Middle frontal gyrus (tissue), 1 donor: ENCODE results near the gene GIT2.
"Not testable (repeated sequence)": the region's sequence is repeated elsewhere in the genome, so short reads cannot be mapped to it uniquely, and the experiment has no call there.

ENCODE experiments used
- DNase-seq: peaks from one replicate; pipeline ENCODE4 v3.0.0-alpha.2; 2015; ENCODE audit warnings: low spot score; ENCODE audit errors: extremely low spot score

GIT2 gene

GRCh38 chr12:109948368-109948767, 47.8 kb downstream of the GIT2 start:
- no peak for DNase-seq

- DNase-seq, result no peak
Observed at GRCh38 chr12:109947521-109947920, 48.6 kb downstream of the GIT2 start.

DNA sequence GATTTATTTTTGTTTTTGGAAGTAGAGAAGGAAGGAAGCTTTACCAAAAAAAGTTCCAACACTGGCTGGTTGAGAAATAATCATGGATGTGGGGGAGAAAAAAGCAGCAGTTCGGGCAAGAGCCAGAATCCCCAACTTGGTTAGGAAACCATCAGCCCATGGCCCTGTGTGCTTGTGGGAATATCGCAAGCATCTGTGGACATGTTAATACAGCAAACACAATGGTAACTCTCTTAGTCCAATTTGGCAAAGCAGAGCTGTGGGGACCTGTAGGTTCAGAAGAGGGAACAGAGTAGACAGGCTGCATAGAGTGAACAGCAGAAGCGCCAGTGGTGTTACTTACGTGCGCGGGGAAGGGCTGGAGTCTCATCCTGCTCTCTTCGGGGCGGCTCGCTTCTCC, 49.3 kb downstream of the GIT2 start:
- no peak for DNase-seq

GRCh38 chr12:109946505-109946904, 49.7 kb downstream of the GIT2 start:
- DNase-seq, result no peak

DNA sequence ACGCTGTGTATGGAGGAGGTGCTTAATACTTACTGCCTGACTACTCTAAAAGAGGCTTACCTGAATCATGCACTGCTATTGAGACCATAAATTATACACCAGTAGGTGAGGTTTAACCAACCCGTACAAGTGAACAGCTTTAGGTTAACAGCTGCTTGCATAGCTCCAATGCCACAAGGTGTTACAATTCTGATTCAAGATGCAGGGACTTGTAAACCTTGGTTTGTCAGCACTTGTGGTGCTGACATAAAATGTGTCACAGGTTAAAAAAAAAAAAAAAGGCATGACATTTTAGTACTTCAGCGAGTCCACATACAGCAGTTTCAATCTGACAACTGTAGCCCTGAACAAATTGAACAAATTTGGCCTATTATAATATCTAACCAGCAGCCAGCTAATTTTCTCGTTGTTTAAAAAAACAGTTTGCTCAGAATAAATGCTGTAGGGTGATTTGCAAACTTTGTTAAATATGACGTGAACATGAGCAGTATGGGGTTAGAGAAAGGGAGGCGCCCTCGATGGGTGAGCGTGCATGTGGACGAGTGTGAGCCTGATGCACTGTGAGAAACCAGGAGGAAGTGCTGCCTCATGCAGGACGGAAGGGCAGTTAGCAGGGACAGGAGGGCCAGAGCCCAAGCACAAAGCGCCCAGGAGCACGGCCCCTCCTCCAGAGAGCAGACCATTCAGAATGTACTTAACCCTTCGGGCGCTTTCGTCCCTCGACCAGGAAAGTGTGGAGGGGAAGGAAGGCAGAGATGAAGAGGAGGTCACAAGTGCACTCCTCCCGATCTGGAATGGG, 51.4 kb downstream of the GIT2 start:
- no peak for DNase-seq

DNA sequence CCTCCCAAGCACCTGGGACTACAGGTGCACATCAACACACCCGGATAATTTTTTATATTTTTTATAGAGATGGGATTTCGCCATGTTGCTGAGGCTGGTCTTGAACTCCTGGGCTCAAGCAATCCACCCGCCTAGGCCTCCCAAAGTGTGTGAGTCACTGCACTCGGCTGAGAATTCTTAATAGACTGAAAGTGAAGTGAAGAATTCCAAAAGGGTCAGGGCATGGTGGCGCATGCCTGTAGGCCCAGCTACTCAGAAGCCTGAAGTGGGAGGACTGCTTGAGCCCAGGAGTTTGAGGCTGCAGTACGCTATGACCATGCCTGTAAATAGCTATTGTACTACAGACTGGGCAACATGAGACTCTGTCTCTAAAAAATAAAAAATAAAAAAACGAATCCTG, 52.4 kb downstream of the GIT2 start:
- no peak for DNase-seq

- no peak for DNase-seq
Observed at GRCh38 chr12:109940339-109940923, 55.7 kb downstream of the GIT2 start.

DNA sequence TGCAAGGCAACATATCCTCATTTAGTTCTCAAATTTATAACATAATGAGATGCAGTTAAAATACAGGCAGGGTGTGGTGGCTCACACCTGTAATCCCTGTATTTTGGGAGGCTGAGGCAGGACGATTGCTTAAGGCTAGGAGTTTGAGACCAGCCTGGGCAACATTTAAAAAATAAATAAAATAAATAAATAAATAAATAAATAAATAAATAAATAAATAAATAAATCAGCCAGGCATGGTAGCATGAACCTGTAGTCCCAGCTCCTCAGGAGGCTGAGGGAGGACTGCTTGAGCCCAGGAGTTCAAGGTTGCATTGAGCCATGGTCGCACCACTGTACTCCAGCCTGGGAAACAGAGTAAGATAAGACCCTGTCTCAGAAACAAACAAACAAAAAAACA, 56.7 kb downstream of the GIT2 start:
- DNase-seq, result no peak

GRCh38 chr12:109938947-109939346, 57.2 kb downstream of the GIT2 start:
- DNase-seq, result no peak

DNA sequence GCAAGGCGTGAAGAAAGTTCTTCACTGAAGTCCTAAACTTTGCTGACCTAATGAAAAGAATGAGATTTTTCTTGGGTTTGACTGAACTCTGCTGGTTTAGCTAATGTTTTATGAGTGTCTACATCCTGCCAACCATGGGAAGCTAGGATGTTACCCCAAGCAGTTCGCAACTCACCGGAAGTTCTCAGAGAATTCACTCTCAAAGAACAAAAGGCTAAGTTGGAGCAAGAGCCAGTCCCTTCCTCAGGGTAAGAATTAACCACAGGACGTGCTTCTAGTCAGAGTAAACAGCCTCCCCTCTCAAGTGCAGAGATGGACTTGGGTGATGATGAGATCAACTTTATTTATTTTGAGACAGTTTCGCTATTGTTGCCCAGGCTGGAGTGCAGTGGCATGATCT, 58.8 kb downstream of the GIT2 start:
- DNase-seq, result no peak

- DNase-seq, result no peak
Observed at GRCh38 chr12:109934026-109934425, 62.1 kb downstream of the GIT2 start.

DNA sequence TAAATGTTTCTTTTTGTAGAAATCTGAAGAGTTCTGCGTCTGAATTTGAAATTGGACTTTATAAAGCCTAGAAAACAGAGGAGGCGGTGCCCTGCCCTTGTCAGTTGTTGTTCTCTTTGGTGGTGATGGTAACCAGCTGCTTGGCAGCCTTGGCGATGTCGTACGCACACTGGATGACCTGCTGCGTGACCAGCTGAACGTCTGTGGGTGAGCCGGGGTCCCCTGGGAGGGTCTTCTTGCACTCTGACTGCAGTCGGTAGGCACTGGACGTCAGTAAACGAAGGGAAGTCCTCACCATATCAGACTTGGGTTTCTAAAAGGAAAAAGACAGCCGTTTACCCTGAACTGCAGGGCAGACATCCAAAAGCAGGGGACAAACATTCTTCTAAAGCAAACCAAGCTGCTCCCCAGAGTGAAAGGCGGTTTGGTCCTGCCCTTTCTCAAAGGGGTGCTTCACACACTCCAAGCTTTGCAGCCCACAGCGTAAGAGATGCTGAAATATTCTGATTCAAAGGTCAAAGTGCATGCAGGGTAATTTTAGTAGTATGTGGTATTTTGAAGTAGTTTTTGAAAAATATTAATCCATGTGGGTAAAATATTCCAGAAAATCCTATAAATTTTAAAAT, 63.2 kb downstream of the GIT2 start:
- no peak for DNase-seq

GRCh38 chr12:109931143-109931542, 65.0 kb downstream of the GIT2 start:
- no peak for DNase-seq

- no peak for DNase-seq
Observed at GRCh38 chr12:109930028-109930800, 66.0 kb downstream of the GIT2 start.

- not testable (repeated sequence) for DNase-seq
Observed at GRCh38 chr12:109929326-109929725, 66.8 kb downstream of the GIT2 start.

- DNase-seq, result no peak
Observed at GRCh38 chr12:109928058-109928656, 68.0 kb downstream of the GIT2 start.

- DNase-seq, result no peak
Observed at GRCh38 chr12:109927622-109928021, 68.5 kb downstream of the GIT2 start.

DNA sequence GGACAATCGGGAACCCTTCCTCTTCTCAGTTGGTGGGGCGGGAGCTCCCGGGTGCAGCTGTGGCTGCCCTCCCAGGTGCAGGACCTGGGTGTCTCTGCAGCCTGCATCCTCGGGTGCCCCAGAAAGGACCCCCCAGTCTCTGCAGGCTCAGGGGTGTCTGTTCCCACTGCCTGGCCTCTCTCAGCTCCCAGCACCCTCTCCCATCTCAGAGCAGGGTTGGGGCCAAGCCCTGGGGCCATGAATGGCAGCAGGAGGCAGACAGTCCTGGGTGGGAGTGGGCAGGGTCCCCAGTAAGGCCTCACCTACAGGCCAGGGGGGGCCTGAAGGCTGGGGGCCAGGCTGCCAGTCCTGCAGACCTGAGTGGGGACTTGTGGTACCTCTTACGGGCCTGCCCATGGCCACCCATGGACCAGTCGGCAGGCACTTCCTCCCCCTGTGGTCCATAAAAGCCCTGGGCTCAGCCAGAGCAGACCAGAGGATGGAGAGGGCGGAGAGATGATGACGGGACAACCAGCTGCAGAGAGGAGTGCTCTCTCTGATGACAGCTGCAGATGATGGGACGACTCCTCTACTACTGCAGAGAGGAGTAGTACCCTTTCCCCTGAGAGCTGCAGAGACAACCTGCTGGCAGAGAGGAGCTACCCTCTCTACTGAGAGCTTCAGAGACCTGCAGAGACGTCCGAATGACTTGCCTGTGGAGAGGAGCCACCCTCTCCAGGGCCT, 69.5 kb downstream of the GIT2 start:
- DNase-seq, result no peak

DNA sequence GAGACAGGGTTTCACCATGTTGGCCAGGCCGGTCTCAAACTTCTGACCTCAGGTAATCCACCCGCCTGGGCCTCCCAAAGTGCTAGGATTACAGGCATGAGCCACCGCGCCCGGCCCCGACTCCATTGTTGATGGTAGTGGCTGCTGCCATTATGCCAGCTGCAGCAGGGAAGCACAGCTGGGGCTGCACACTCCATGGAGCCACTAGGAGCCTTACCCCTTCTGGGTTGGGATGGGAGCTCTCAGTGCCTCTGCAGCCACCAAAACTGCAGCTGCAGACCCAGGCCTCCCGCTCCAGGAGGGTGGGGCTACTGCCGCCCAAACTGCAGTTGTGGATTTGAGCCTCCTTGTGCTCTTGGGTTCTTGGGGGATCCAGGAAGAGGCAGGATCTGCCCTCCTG, 70.2 kb downstream of the GIT2 start:
- no peak for DNase-seq

GRCh38 chr12:109925185-109925840, 70.9 kb downstream of the GIT2 start:
- no peak for DNase-seq
